GM12878 (cell line): ENCODE measurements around the gene TAMALIN. TPM values are rescaled to one million over a fixed set of nuclear protein-coding genes. Genes with fewer than 3 reads are reported as not detected.

Experiments
- ATAC-seq: fragments of 200-7000 bp; cut with Tn5 transposase; 3 replicates; pipeline ENCODE4 v1.9.1; 2020; ENCODE audit warnings: mild to moderate bottlenecking, moderate library complexity
- BruUV-seq: library from RNA; stranded (reverse); fragments of 400-500 nt; replicated peaks from 2 replicates; lab custom pipeline; 2021; lab: Mats Ljungman, UMichigan
- CTCF ChIA-PET: fragments of 300-600 bp; sonication (Branson Sonifier 250); formaldehyde crosslinking; extraction: SDS; loops from one replicate; lab custom pipeline; 2021; ENCODE audit warnings: inconsistent platforms; lab: Yijun Ruan, JAX
- POLR2A ChIA-PET: fragments of 350-600 bp; formaldehyde crosslinking; extraction: SDS; loops from one replicate; lab custom pipeline; 2021; ENCODE audit warnings: inconsistent platforms; lab: Charles Lee
- RAD21 ChIA-PET: fragments of 300-600 bp; sonication (Branson Sonifier 250); formaldehyde crosslinking; loops from one replicate; lab custom pipeline; 2023; ENCODE audit warnings: antibody characterized with exemption; ENCODE audit not compliant: unreplicated experiment; lab: Charles Lee
- SMC1A ChIA-PET: fragments of 300-600 bp; sonication (Branson Sonifier 250); formaldehyde crosslinking; loops from one replicate; lab custom pipeline; 2023; ENCODE audit not compliant: unreplicated experiment, uncharacterized antibody; lab: Charles Lee
- DNase-seq: peaks from one replicate; pipeline ENCODE4 v3.0.0-alpha.2; 2011; ENCODE audit warnings: low read depth, low spot score
- FAIRE-seq: peaks from 3 replicates; lab custom pipeline; 2011; peaks lifted over from hg19 to GRCh38; lab: Jason Lieb, UNC
- H2AFZ ChIP-seq: 2 replicates; pipeline ENCODE4 v1.6.0; 2011; ENCODE audit warnings: low read depth, low read length, control low read depth; ENCODE audit not compliant: control insufficient read depth
- H3K27ac ChIP-seq: 2 replicates; pipeline ENCODE4 v1.5.1; 2011; ENCODE audit warnings: control low read depth; ENCODE audit not compliant: control insufficient read depth, insufficient read depth
- H3K27me3 ChIP-seq, 2 experiments: replicated peaks in 1 of 2; 2 replicates each; pipeline versions ENCODE4 v1.6.0 to v1.6.1; 2011; ENCODE audit warnings: low read length in 1 of 2; ENCODE audit not compliant: control insufficient read depth in 2 of 2, insufficient read depth in 2 of 2
- H3K36me3 ChIP-seq, 2 experiments: 2 replicates each; pipeline ENCODE4 v1.5.1; 2011; ENCODE audit warnings: low read length in 1 of 2; ENCODE audit not compliant: control insufficient read depth in 2 of 2, insufficient read depth in 2 of 2
- H3K4me1 ChIP-seq: 2 replicates; pipeline ENCODE4 v1.6.1; 2011; ENCODE audit warnings: mild to moderate bottlenecking, low read length, moderate library complexity, mixed read lengths; ENCODE audit not compliant: control insufficient read depth, insufficient read depth
- H3K4me2 ChIP-seq: 2 replicates; pipeline ENCODE4 v1.6.0; 2011; ENCODE audit warnings: control low read depth; ENCODE audit not compliant: control insufficient read depth, insufficient read depth
- H3K4me3 ChIP-seq: fragments of 200-600 bp; sonication (generic); 2 replicates; pipeline ENCODE4 v1.5.1; 2016
- H3K79me2 ChIP-seq: 2 replicates; pipeline ENCODE4 v1.6.0; 2011; ENCODE audit warnings: low read length; ENCODE audit not compliant: control insufficient read depth, insufficient read depth
- H3K9ac ChIP-seq: 2 replicates; pipeline ENCODE4 v1.8.0; 2011; ENCODE audit warnings: low read length, control low read depth, mixed read lengths; ENCODE audit not compliant: control insufficient read depth, insufficient read depth
- H3K9me3 ChIP-seq: replicated peaks from 3 replicates; pipeline ENCODE4 v1.5.1; 2011; ENCODE audit warnings: mild to moderate bottlenecking, low read length; ENCODE audit not compliant: control insufficient read depth, insufficient read depth
- H4K20me1 ChIP-seq: 2 replicates; pipeline ENCODE4 v1.6.0; 2011; ENCODE audit not compliant: control insufficient read depth, insufficient read depth
- ATF3 ChIP-seq: IDR thresholded peaks from 2 replicates; pipeline ENCODE4 v1.6.1; 2011; ENCODE audit warnings: low read depth, mild to moderate bottlenecking, low read length, moderate library complexity, borderline replicate concordance; ENCODE audit errors: extremely low read depth
- ATF7 ChIP-seq: fragments of 450-650 bp; IDR thresholded peaks from 2 replicates; pipeline ENCODE4 v1.6.1; 2016; ENCODE audit warnings: low read depth, mild to moderate bottlenecking
- CHD1 ChIP-seq: IDR thresholded peaks from 2 replicates; pipeline ENCODE4 v1.6.1; 2012; ENCODE audit warnings: low read depth, low read length, improper control_type of control experiment
- E2F4 ChIP-seq: IDR thresholded peaks from 2 replicates; pipeline ENCODE4 v1.6.1; 2012; ENCODE audit warnings: low read depth, low read length, improper control_type of control experiment
- KLF5 ChIP-seq: fragments of 450-650 bp; IDR thresholded peaks from 2 replicates; pipeline ENCODE4 v1.6.1; 2014; ENCODE audit warnings: mild to moderate bottlenecking; ENCODE audit not compliant: partially characterized antibody
- MXI1 ChIP-seq: fragments of 150-350 bp; IDR thresholded peaks from 2 replicates; pipeline ENCODE4 v1.6.1; 2011; ENCODE audit warnings: low read depth, mild to moderate bottlenecking, inconsistent platforms, low read length, improper control_type of control experiment
- PAX5 ChIP-seq: IDR thresholded peaks from 2 replicates; pipeline ENCODE4 v1.6.1; 2011; ENCODE audit warnings: low read depth, low read length, borderline replicate concordance
- PAX8 ChIP-seq: fragments of 450-650 bp; IDR thresholded peaks from 2 replicates; pipeline ENCODE4 v1.6.1; 2017; ENCODE audit warnings: mild to moderate bottlenecking, moderate library complexity
- POLR2AphosphoS5 ChIP-seq: IDR thresholded peaks from 2 replicates; pipeline ENCODE4 v1.6.1; 2011; ENCODE audit warnings: mild to moderate bottlenecking, low read length, inconsistent platforms
- REST ChIP-seq: IDR thresholded peaks from 2 replicates; pipeline ENCODE4 v1.6.1; 2012; ENCODE audit warnings: mild to moderate bottlenecking, low read depth, low read length
- SMAD5 ChIP-seq: IDR thresholded peaks from 2 replicates; pipeline ENCODE4 v1.6.1; 2016; ENCODE audit warnings: antibody characterized with exemption, low read depth
- SMC3 ChIP-seq: IDR thresholded peaks from 2 replicates; pipeline ENCODE4 v1.6.1; 2011; ENCODE audit warnings: low read length, improper control_type of control experiment, borderline replicate concordance
- SREBF2 ChIP-seq: IDR thresholded peaks from 2 replicates; pipeline ENCODE4 v1.6.1; 2012; ENCODE audit warnings: mild to moderate bottlenecking, low read length
- ZNF592 ChIP-seq: fragments of 450-650 bp; IDR thresholded peaks from 2 replicates; pipeline ENCODE4 v1.6.1; 2017; ENCODE audit warnings: mild to moderate bottlenecking, moderate library complexity
- WGBS: methylation state at CpG from one replicate; pipeline ENCODE4 v1.1.6; 2016; ENCODE audit warnings: low lambda C conversion rate; ENCODE audit not compliant: insufficient replicate concordance, insufficient coverage; ENCODE audit errors: missing lambda C conversion rate; 5-methylcytosine and 5-hydroxymethylcytosine counted together
- in situ Hi-C: fragments of 300-500 bp; cut with MboI; formaldehyde crosslinking; loops from 9 replicates; pipeline ENCODE4 v1.14.3; 2018; ENCODE audit warnings: mixed read lengths
- intact Hi-C: fragments of 100-400 bp; cut with micrococcal nuclease; formaldehyde crosslinking; loops from one replicate; pipeline ENCODE4 v1.14.2; 2022; ENCODE audit not compliant: unreplicated experiment
- polyA plus RNA-seq, 11 experiments: library from polyadenylated mRNA; depleted of rRNA in 4 of 11; unstranded in 6 of 11; stranded (reverse) in 5 of 11; fragments of >200 nt; fragmentation: Nextera tagmentation in 4 of 11; fragmentation: Illumina TruSeq in 1 of 11; extraction: Ambion mirVana in 4 of 11; extraction: Trizol in 1 of 11; gene quantifications; 1 replicate in 1 of 11; 2 replicates in 10 of 11; pipeline versions ENCODE4 v1.2.1 to v1.2.3, GENCODE V29; 2011 to 2016; ENCODE audit warnings: inconsistent platforms in 2 of 11, missing spikeins in 2 of 11, low read depth in 1 of 11
- total RNA-seq, 4 experiments: library from RNA; depleted of rRNA in 3 of 4; stranded (reverse); fragments of >200 nt in 3 of 4; fragmentation: Illumina TruSeq in 1 of 4; extraction: Trizol in 1 of 4; gene quantifications; 2 replicates each; pipeline versions ENCODE4 v1.2.1 to v1.2.3, GENCODE V29; 2013 to 2021

The TAMALIN gene
- total and polyA plus RNA-seq, 10 of the 15 experiments (the other 5 are each of a cell fraction or from before 2014, with no cell fraction given) = 0.09 to 0.58 (median 0.19) TPM; not detected in 4

GRCh38 chr12:51959921-51960320, 46.8 kb upstream of the TAMALIN start:
- in situ Hi-C loops = no loop called here
- H3K36me3 ChIP-seq = no peaks in the 10 kb centered on the region
- no peak for TF ChIP-seq PAX8
- TF ChIP-seq POLR2AphosphoS5 = no peak
- TF ChIP-seq SREBF2 = no peak
- no peak for TF ChIP-seq MXI1
- no peak for TF ChIP-seq REST
- TF ChIP-seq ATF3 = no peak
- TF ChIP-seq SMC3 = no peak
- TF ChIP-seq PAX5 = no peak
- TF ChIP-seq ZNF592 = no peak
- no peak for TF ChIP-seq ATF7
- no peak for TF ChIP-seq KLF5
- TF ChIP-seq SMAD5 = no peak
- TF ChIP-seq CHD1 = no peak
- no peak for TF ChIP-seq E2F4

More at GRCh38 chr12:51959921-51960320, 46.8 kb upstream of the TAMALIN start:
- DNase-seq (no peak), ATAC-seq (no peak), FAIRE-seq (no peak)
- no peak overlapping the region for H2AFZ ChIP-seq
- no peak overlapping the region for H3K27ac ChIP-seq
- ChIA-PET SMC1A (interaction anchor here (1.3 kb wide), 1 partner anchor 12 kb away, joined by 3 read pairs; no protein-coding TSS in a partner anchor), RAD21 (no interaction called here), POLR2A (no interaction called here), CTCF (interaction anchor here (0.6 kb wide), 1 partner anchor 34 kb away, joined by 3 read pairs; no protein-coding TSS in a partner anchor)
- H3K9me3 ChIP-seq = no peaks in the 10 kb centered on the region; the same call in 2 of the 3 replicates
- H3K4me1 ChIP-seq = no peaks in the 10 kb centered on the region
- no peak overlapping the region for H3K4me2 ChIP-seq
- no peak overlapping the region for H3K9ac ChIP-seq
- WGBS = 21% methylated on average over 4 of the region's 4 CpGs
- H3K4me3 ChIP-seq = no peak overlapping the region
- H3K79me2 ChIP-seq = no peaks in the 10 kb centered on the region
- BruUV-seq = no TSS peak
- H3K27me3 ChIP-seq = 0 out of 4 replicates have a peak, but pooled peaks cover 0 to 6% of the 10 kb centered on the region in 2 experiments
- intact Hi-C loops = no loop called here
- H4K20me1 ChIP-seq = no peaks in the 10 kb centered on the region
